Measurements from ENCODE around the gene GRIP2.

Gene GRIP2

GRCh38 chr3:14470461-14470860 is 69.7 kb downstream of the GRIP2 start:
- no peak for DNase-seq

GRCh38 chr3:14468621-14468981 is 71.5 kb downstream of the GRIP2 start:
- no peak for DNase-seq

GRCh38 chr3:14467814-14468620 is 72.1 kb downstream of the GRIP2 start:
- peak in 30 of 56 donors; percentile 3 to 58 (median 19) for DNase-seq

GRCh38 chr3:14466179-14466903 is 73.8 kb downstream of the GRIP2 start:
- DNase-seq = no peak

- DNase-seq = no peak
Observed at GRCh38 chr3:14465425-14465824, 74.7 kb downstream of the GRIP2 start.

GRCh38 chr3:14464521-14464920 is 75.6 kb downstream of the GRIP2 start:
- no peak for DNase-seq

- DNase-seq = no peak
Observed at GRCh38 chr3:14464141-14464465, 76.0 kb downstream of the GRIP2 start.

GRCh38 chr3:14463330-14464140 is 76.6 kb downstream of the GRIP2 start:
- no peak for DNase-seq

GRCh38 chr3:14462738-14463137 is 77.4 kb downstream of the GRIP2 start:
- DNase-seq = no peak

- DNase-seq = peak in 32 of 56 donors; percentile 8 to 66 (median 32)
Observed at GRCh38 chr3:14461748-14462324, 78.3 kb downstream of the GRIP2 start.

GRCh38 chr3:14461006-14461747 is 79.0 kb downstream of the GRIP2 start:
- no peak for DNase-seq

- peak in 50 of 56 donors; percentile 20 to 88 (median 62) for DNase-seq
Observed at GRCh38 chr3:14460342-14461005, 79.7 kb downstream of the GRIP2 start.

- DNase-seq = no peak
Observed at GRCh38 chr3:14459787-14460186, 80.4 kb downstream of the GRIP2 start.

- no peak for DNase-seq
Observed at GRCh38 chr3:14459384-14459783, 80.8 kb downstream of the GRIP2 start.

GRCh38 chr3:14458434-14459275 is 81.5 kb downstream of the GRIP2 start:
- DNase-seq = no peak

- no peak for DNase-seq
Observed at GRCh38 chr3:14457999-14458398, 82.1 kb downstream of the GRIP2 start.

- DNase-seq = no peak
Observed at GRCh38 chr3:14457481-14457880, 82.7 kb downstream of the GRIP2 start.

GRCh38 chr3:14456794-14457193 is 83.3 kb downstream of the GRIP2 start:
- DNase-seq = no peak

GRCh38 chr3:14455571-14456317 is 84.4 kb downstream of the GRIP2 start:
- DNase-seq = peak in 13 of 56 donors; percentile 8 to 45 (median 31)
